Gastroesophageal sphincter (tissue), 3 donors: ENCODE results near the gene MPI.

Experiments used
- EP300 ChIP-seq: sonication (generic); formaldehyde crosslinking; IDR thresholded peaks from one replicate; pipeline ENCODE4 v1.6.1; 2017; ENCODE audit warnings: antibody characterized with exemption, mild to moderate bottlenecking
- POLR2A ChIP-seq, 2 donors: fragments of 450-650 bp; IDR thresholded peaks; one replicate each; pipeline ENCODE4 v1.6.1; 2017; ENCODE audit warnings: antibody characterized with exemption in 2 of 2, mild to moderate bottlenecking in 2 of 2, moderate library complexity in 1 of 2
- POLR2AphosphoS5 ChIP-seq: sonication (generic); formaldehyde crosslinking; IDR thresholded peaks from one replicate; pipeline ENCODE4 v1.6.1; 2017; ENCODE audit warnings: antibody characterized with exemption
- TF ChIP-seq, protein P1 (sequence below), 4 experiments: fragments of 200-600 bp in 2 of 4; fragments of 450-650 bp in 2 of 4; sonication (generic) in 1 of 4; IDR thresholded peaks; one replicate each; pipeline ENCODE4 v1.5.1; 2017 to 2019; ENCODE audit warnings: antibody characterized with exemption in 4 of 4, mild to moderate bottlenecking in 2 of 4, moderate library complexity in 2 of 4

DNA sequence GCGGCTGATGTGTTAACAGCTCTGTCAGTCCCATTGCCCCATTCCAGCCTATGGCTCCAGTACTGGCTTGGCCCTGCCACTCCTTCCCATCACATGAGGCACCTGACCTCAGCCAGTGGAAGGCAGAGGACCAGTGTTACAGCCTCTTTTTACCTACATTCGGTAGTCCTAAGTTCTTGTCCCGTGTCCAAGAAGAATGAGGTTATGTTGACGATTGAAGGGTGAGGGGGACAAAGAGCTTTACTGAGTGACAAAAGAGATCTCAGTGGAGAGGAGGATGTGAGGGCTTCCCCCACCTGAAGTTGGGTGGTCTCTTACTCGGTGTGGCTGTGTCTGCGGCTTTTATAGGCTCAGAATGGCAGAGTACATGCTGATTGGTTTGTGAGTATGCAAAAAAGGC is 7.3 kb upstream of the MPI start:
- TF ChIP-seq, protein P1, sequence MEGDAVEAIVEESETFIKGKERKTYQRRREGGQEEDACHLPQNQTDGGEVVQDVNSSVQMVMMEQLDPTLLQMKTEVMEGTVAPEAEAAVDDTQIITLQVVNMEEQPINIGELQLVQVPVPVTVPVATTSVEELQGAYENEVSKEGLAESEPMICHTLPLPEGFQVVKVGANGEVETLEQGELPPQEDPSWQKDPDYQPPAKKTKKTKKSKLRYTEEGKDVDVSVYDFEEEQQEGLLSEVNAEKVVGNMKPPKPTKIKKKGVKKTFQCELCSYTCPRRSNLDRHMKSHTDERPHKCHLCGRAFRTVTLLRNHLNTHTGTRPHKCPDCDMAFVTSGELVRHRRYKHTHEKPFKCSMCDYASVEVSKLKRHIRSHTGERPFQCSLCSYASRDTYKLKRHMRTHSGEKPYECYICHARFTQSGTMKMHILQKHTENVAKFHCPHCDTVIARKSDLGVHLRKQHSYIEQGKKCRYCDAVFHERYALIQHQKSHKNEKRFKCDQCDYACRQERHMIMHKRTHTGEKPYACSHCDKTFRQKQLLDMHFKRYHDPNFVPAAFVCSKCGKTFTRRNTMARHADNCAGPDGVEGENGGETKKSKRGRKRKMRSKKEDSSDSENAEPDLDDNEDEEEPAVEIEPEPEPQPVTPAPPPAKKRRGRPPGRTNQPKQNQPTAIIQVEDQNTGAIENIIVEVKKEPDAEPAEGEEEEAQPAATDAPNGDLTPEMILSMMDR (IDR thresholded peaks at IDR 0.05): no peak
- TF ChIP-seq POLR2A (IDR thresholded peaks at IDR 0.05) (no peak), EP300 (no peak), POLR2AphosphoS5 (no peak)
